ENCODE results near the gene USP17L24. TPM values are rescaled to one million over a fixed set of nuclear protein-coding genes. Genes with fewer than 3 reads are reported as not detected.
"Not testable (repeated sequence)": the region's sequence is repeated elsewhere in the genome, so short reads cannot be mapped to it uniquely, and the experiment has no call there.

The USP17L24 gene
- total RNA-seq, result not detected

DNA sequence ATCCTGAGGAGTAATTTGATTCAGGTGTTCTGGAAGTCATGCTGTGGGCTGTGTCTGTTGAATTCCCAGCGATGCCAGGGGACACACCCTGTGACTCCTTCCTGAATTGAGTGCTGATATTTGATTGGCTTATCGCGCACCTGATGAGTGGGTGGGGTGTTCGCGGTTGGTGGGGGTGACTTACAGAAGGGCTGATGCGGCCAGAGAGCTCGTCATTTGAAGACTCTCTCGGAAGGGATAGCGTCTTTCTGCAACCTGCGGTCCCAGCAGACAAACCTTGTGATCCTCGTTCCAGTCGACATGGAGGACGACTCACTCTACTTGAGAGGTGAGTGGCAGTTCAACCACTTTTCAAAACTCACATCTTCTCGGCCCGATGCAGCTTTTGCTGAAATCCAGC, at the start of gene USP17L24:
TSS of gene USP17L24 (plus strand) at position 301 of the 400 bp plus-strand sequence. CDS start at position 301, 0 bp downstream.
- not testable (repeated sequence) for H3K36me3 Mint-ChIP-seq, H3K27me3 Mint-ChIP-seq, H3K4me1 Mint-ChIP-seq, H3K9me3 Mint-ChIP-seq, H3K4me3 Mint-ChIP-seq, H3K27ac Mint-ChIP-seq, DNase-seq

- H3K9me3 Mint-ChIP-seq, H3K4me1 Mint-ChIP-seq, H3K36me3 Mint-ChIP-seq: not testable (repeated sequence)
These were observed 774 bp upstream of the USP17L24 start for GRCh38 chr4:9324191-9324590.

DNA sequence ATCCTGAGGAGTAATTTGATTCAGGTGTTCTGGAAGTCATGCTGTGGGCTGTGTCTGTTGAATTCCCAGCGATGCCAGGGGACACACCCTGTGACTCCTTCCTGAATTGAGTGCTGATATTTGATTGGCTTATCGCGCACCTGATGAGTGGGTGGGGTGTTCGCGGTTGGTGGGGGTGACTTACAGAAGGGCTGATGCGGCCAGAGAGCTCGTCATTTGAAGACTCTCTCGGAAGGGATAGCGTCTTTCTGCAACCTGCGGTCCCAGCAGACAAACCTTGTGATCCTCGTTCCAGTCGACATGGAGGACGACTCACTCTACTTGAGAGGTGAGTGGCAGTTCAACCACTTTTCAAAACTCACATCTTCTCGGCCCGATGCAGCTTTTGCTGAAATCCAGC, 4.6 kb downstream of the USP17L24 start, which contains the start of gene USP17L25:
TSS of gene USP17L25 (plus strand) at position 301 of the 400 bp plus-strand sequence. CDS start at position 301, 0 bp downstream.
- H3K27ac Mint-ChIP-seq, H3K27me3 Mint-ChIP-seq, H3K9me3 Mint-ChIP-seq, DNase-seq, H3K4me3 Mint-ChIP-seq, H3K36me3 Mint-ChIP-seq, H3K4me1 Mint-ChIP-seq: not testable (repeated sequence)

More at GRCh38 chr4:9324191-9324590, 774 bp upstream of the USP17L24 start:
- not testable (repeated sequence) for H3K27ac Mint-ChIP-seq, DNase-seq, H3K4me3 Mint-ChIP-seq, H3K27me3 Mint-ChIP-seq

- H3K36me3 Mint-ChIP-seq, H3K27ac Mint-ChIP-seq, DNase-seq, H3K9me3 Mint-ChIP-seq, H3K4me3 Mint-ChIP-seq, H3K4me1 Mint-ChIP-seq, H3K27me3 Mint-ChIP-seq: not testable (repeated sequence)
These were observed 9.4 kb downstream of the USP17L24 start, which contains the start of gene USP17L26 for GRCh38 chr4:9334358-9334757. TSS of gene USP17L26 (plus strand) at chr4:9334658. CDS start at chr4:9334658, 0 bp downstream.

DNA sequence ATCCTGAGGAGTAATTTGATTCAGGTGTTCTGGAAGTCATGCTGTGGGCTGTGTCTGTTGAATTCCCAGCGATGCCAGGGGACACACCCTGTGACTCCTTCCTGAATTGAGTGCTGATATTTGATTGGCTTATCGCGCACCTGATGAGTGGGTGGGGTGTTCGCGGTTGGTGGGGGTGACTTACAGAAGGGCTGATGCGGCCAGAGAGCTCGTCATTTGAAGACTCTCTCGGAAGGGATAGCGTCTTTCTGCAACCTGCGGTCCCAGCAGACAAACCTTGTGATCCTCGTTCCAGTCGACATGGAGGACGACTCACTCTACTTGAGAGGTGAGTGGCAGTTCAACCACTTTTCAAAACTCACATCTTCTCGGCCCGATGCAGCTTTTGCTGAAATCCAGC, 14.1 kb downstream of the USP17L24 start, which contains the start of gene USP17L5:
TSS of gene USP17L5 (plus strand) at position 301 of the 400 bp plus-strand sequence. CDS start at position 301, 0 bp downstream.
- H3K27ac Mint-ChIP-seq, H3K4me1 Mint-ChIP-seq, H3K36me3 Mint-ChIP-seq, H3K9me3 Mint-ChIP-seq, H3K4me3 Mint-ChIP-seq, DNase-seq, H3K27me3 Mint-ChIP-seq: not testable (repeated sequence)

- H3K27ac Mint-ChIP-seq, H3K36me3 Mint-ChIP-seq, H3K9me3 Mint-ChIP-seq, H3K27me3 Mint-ChIP-seq, DNase-seq, H3K4me3 Mint-ChIP-seq, H3K4me1 Mint-ChIP-seq: not testable (repeated sequence)
These were observed 18.9 kb downstream of the USP17L24 start, which contains the start of gene USP17L27 for GRCh38 chr4:9343848-9344247. TSS of gene USP17L27 (plus strand) at chr4:9344148. CDS start at chr4:9344148, 0 bp downstream.

DNA sequence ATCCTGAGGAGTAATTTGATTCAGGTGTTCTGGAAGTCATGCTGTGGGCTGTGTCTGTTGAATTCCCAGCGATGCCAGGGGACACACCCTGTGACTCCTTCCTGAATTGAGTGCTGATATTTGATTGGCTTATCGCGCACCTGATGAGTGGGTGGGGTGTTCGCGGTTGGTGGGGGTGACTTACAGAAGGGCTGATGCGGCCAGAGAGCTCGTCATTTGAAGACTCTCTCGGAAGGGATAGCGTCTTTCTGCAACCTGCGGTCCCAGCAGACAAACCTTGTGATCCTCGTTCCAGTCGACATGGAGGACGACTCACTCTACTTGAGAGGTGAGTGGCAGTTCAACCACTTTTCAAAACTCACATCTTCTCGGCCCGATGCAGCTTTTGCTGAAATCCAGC, 23.6 kb downstream of the USP17L24 start, which contains the start of gene USP17L28:
TSS of gene USP17L28 (plus strand) at position 301 of the 400 bp plus-strand sequence. CDS start at position 301, 0 bp downstream.
- H3K4me1 Mint-ChIP-seq, H3K27ac Mint-ChIP-seq, H3K9me3 Mint-ChIP-seq, DNase-seq, H3K27me3 Mint-ChIP-seq, H3K4me3 Mint-ChIP-seq, H3K36me3 Mint-ChIP-seq: not testable (repeated sequence)

GRCh38 chr4:9350866-9351265, 25.9 kb downstream of the USP17L24 start:
- not testable (repeated sequence) for H3K27me3 Mint-ChIP-seq, H3K9me3 Mint-ChIP-seq, DNase-seq, H3K27ac Mint-ChIP-seq, H3K4me3 Mint-ChIP-seq, H3K36me3 Mint-ChIP-seq, H3K4me1 Mint-ChIP-seq

DNA sequence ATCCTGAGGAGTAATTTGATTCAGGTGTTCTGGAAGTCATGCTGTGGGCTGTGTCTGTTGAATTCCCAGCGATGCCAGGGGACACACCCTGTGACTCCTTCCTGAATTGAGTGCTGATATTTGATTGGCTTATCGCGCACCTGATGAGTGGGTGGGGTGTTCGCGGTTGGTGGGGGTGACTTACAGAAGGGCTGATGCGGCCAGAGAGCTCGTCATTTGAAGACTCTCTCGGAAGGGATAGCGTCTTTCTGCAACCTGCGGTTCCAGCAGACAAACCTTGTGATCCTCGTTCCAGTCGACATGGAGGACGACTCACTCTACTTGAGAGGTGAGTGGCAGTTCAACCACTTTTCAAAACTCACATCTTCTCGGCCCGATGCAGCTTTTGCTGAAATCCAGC, 28.4 kb downstream of the USP17L24 start, which contains the start of gene USP17L29:
TSS of gene USP17L29 (plus strand) at position 301 of the 400 bp plus-strand sequence. CDS start at position 301, 0 bp downstream.
- H3K36me3 Mint-ChIP-seq, H3K4me3 Mint-ChIP-seq, DNase-seq: not testable (repeated sequence)

DNA sequence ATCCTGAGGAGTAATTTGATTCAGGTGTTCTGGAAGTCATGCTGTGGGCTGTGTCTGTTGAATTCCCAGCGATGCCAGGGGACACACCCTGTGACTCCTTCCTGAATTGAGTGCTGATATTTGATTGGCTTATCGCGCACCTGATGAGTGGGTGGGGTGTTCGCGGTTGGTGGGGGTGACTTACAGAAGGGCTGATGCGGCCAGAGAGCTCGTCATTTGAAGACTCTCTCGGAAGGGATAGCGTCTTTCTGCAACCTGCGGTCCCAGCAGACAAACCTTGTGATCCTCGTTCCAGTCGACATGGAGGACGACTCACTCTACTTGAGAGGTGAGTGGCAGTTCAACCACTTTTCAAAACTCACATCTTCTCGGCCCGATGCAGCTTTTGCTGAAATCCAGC, 37.9 kb downstream of the USP17L24 start, which contains the start of gene USP17L30:
TSS of gene USP17L30 (plus strand) at position 301 of the 400 bp plus-strand sequence. CDS start at position 301, 0 bp downstream.
- H3K27me3 Mint-ChIP-seq, H3K4me1 Mint-ChIP-seq, H3K27ac Mint-ChIP-seq, H3K36me3 Mint-ChIP-seq, H3K9me3 Mint-ChIP-seq, H3K4me3 Mint-ChIP-seq, DNase-seq: not testable (repeated sequence)

More for the DNA sequence above, 28.4 kb downstream of the USP17L24 start, which contains the start of gene USP17L29:
- not testable (repeated sequence) for H3K9me3 Mint-ChIP-seq, H3K27me3 Mint-ChIP-seq, H3K4me1 Mint-ChIP-seq, H3K27ac Mint-ChIP-seq

Other genes with a start within 250 kb of the USP17L24 start
- gene FAM90A26, start 154.8 kb upstream of the USP17L24 start, total RNA-seq, result not detected
- gene USP17L10, start 114.5 kb upstream of the USP17L24 start, total RNA-seq, result not detected
- not detected for gene USP17L11, start 109.8 kb upstream of the USP17L24 start, total RNA-seq
- not detected for gene USP17L12, start 105.0 kb upstream of the USP17L24 start, total RNA-seq
- not detected for gene USP17L13, start 100.3 kb upstream of the USP17L24 start, total RNA-seq
- not detected for gene USP17L15, start 90.8 kb upstream of the USP17L24 start, total RNA-seq
- not detected for gene USP17L17, start 81.3 kb upstream of the USP17L24 start, total RNA-seq
- not detected for gene USP17L18, start 76.5 kb upstream of the USP17L24 start, total RNA-seq
- not detected for gene USP17L19, start 71.8 kb upstream of the USP17L24 start, total RNA-seq
- gene USP17L20, start 67.0 kb upstream of the USP17L24 start, total RNA-seq, result not detected
- not detected for gene USP17L21, start 62.3 kb upstream of the USP17L24 start, total RNA-seq
- not detected for gene USP17L22, start 57.5 kb upstream of the USP17L24 start, total RNA-seq
- gene USP17L25, start 4.7 kb downstream of the USP17L24 start, total RNA-seq, result not detected
- gene USP17L26, start 9.5 kb downstream of the USP17L24 start, total RNA-seq, result not detected
- not detected for gene USP17L5, start 14.2 kb downstream of the USP17L24 start, total RNA-seq
- not detected for gene USP17L27, start 19.0 kb downstream of the USP17L24 start, total RNA-seq
- not detected for gene USP17L28, start 23.7 kb downstream of the USP17L24 start, total RNA-seq
- not detected for gene USP17L29, start 28.5 kb downstream of the USP17L24 start, total RNA-seq
- gene USP17L30, start 38.0 kb downstream of the USP17L24 start, total RNA-seq, result not detected
- not detected for gene DEFB131A, start 119.2 kb downstream of the USP17L24 start, total RNA-seq

All from activated naive CD8-positive, alpha-beta T cell treated with anti-CD3 and anti-CD28 coated beads for 36 hours (primary cell).